ENCODE data around the gene HOXA6. TPM values are rescaled to one million over a fixed set of nuclear protein-coding genes. Genes with fewer than 3 reads are reported as not detected.
A peak's percentile ranks its signal among the peaks of the same experiment; 100 is the strongest.

Gene HOXA6
- total RNA-seq, 1 experiment from 2014 or later, result 12.4 TPM

- BruUV-seq (replicated peaks), result no TSS peak
- Mint-ChIP-seq H3K27ac (ENCODE audit: unreplicated experiment) (peak overlapping the region; percentile 72), H3K36me3 (ENCODE audit: insufficient read depth, unreplicated experiment) (peaks cover 33% of the 10 kb centered on the region), H3K9me3 (ENCODE audit: low read depth, unreplicated experiment) (no peaks in the 10 kb centered on the region), H3K4me3 (ENCODE audit: low read depth, unreplicated experiment) (peak overlapping the region; percentile 78), H3K27me3 (ENCODE audit: unreplicated experiment) (no peaks in the 10 kb centered on the region), H3K4me1 (ENCODE audit: low read depth, unreplicated experiment) (peaks cover 40% of the 10 kb centered on the region)
- intact Hi-C loops (cut with micrococcal nuclease; ENCODE audit: unreplicated experiment), result no loop called here
- TF ChIP-seq CTCF (IDR thresholded peaks at IDR 0.05; ENCODE audit: unreplicated experiment), result no peak
- CTCF ChIA-PET, result interaction anchor here (1.8 kb wide), 1 partner anchor 11 kb away, joined by 5 read pairs; no protein-coding TSS in a partner anchor
- no peak for DNase-seq
These were observed 37.2 kb downstream of the HOXA6 start for GRCh38 chr7:27110186-27111031.

GRCh38 chr7:27109466-27110185 is 37.9 kb downstream of the HOXA6 start:
- BruUV-seq (replicated peaks), result no TSS peak
- Mint-ChIP-seq H3K9me3 (ENCODE audit: low read depth, unreplicated experiment) (no peaks in the 10 kb centered on the region), H3K27me3 (ENCODE audit: unreplicated experiment) (peaks cover 3% of the 10 kb centered on the region), H3K4me1 (ENCODE audit: low read depth, unreplicated experiment) (peaks cover 34% of the 10 kb centered on the region), H3K27ac (ENCODE audit: unreplicated experiment) (no peak overlapping the region), H3K36me3 (ENCODE audit: insufficient read depth, unreplicated experiment) (peaks cover 25% of the 10 kb centered on the region), H3K4me3 (ENCODE audit: low read depth, unreplicated experiment) (no peak overlapping the region)
- intact Hi-C loops (cut with micrococcal nuclease; ENCODE audit: unreplicated experiment), result no loop called here
- TF ChIP-seq CTCF (IDR thresholded peaks at IDR 0.05; ENCODE audit: unreplicated experiment), result no peak
- no peak for DNase-seq
- CTCF ChIA-PET, result interaction anchor here (1.8 kb wide), 1 partner anchor 10 kb away, joined by 5 read pairs; no protein-coding TSS in a partner anchor

- Mint-ChIP-seq H3K36me3 (ENCODE audit: insufficient read depth, unreplicated experiment) (peaks cover 17% of the 10 kb centered on the region), H3K9me3 (ENCODE audit: low read depth, unreplicated experiment) (no peaks in the 10 kb centered on the region), H3K27ac (ENCODE audit: unreplicated experiment) (no peak overlapping the region), H3K27me3 (ENCODE audit: unreplicated experiment) (peaks cover 13% of the 10 kb centered on the region), H3K4me3 (ENCODE audit: low read depth, unreplicated experiment) (no peak overlapping the region), H3K4me1 (ENCODE audit: low read depth, unreplicated experiment) (peaks cover 35% of the 10 kb centered on the region)
- no TSS peak for BruUV-seq (replicated peaks)
- no peak for DNase-seq
- CTCF ChIA-PET, result no interaction called here
- intact Hi-C loops (cut with micrococcal nuclease; ENCODE audit: unreplicated experiment), result no loop called here
- no peak for TF ChIP-seq CTCF (IDR thresholded peaks at IDR 0.05; ENCODE audit: unreplicated experiment)
These were observed 39.0 kb downstream of the HOXA6 start for GRCh38 chr7:27108390-27109127.
